Keratinocyte (primary cell): ENCODE measurements around the gene GYG1. TPM values are rescaled to one million over a fixed set of nuclear protein-coding genes. Genes with fewer than 3 reads are reported as not detected.

ENCODE experiments used
- DNase-seq: peaks from one replicate; pipeline ENCODE4 v3.0.0-alpha.2; 2011; ENCODE audit warnings: low read depth, missing footprints, low spot score
- FAIRE-seq: peaks from 2 replicates; lab custom pipeline; 2011; peaks lifted over from hg19 to GRCh38; lab: Jason Lieb, UNC
- H2AFZ ChIP-seq: 2 replicates; pipeline ENCODE4 v1.6.0; 2012; ENCODE audit warnings: low read length, control low read depth, inconsistent platforms; ENCODE audit not compliant: control insufficient read depth
- H3K27ac ChIP-seq: 2 replicates; pipeline ENCODE4 v1.5.1; 2011; ENCODE audit warnings: low read length; ENCODE audit not compliant: control insufficient read depth, insufficient read depth
- H3K27me3 ChIP-seq: 3 replicates; pipeline ENCODE4 v1.6.0; 2011; ENCODE audit warnings: low read length; ENCODE audit not compliant: control insufficient read depth, insufficient read depth; ENCODE audit errors: extremely low read depth
- H3K36me3 ChIP-seq, 2 experiments: 2 replicates in 1 of 2; 3 replicates in 1 of 2; pipeline ENCODE4 v1.5.1; 2011; ENCODE audit warnings: low read length in 2 of 2, mild to moderate bottlenecking in 1 of 2; ENCODE audit not compliant: control insufficient read depth in 2 of 2, insufficient read depth in 2 of 2; ENCODE audit errors: extremely low read depth in 1 of 2
- H3K4me1 ChIP-seq: 3 replicates; pipeline ENCODE4 v1.5.1; 2011; ENCODE audit warnings: low read length; ENCODE audit not compliant: control insufficient read depth, insufficient read depth; ENCODE audit errors: extremely low read depth
- H3K4me2 ChIP-seq: 3 replicates; pipeline ENCODE4 v1.6.0; 2011; ENCODE audit warnings: low read depth, low read length; ENCODE audit not compliant: control insufficient read depth, insufficient read depth; ENCODE audit errors: extremely low read depth
- H3K4me3 ChIP-seq, 3 experiments: fragments of 200-600 bp in 1 of 3; sonication (generic) in 1 of 3; 2 replicates in 2 of 3; 3 replicates in 1 of 3; pipeline ENCODE4 v1.5.1; 2011 to 2016; ENCODE audit warnings: low read length in 3 of 3, mild to moderate bottlenecking in 3 of 3, control low read depth in 2 of 3, inconsistent platforms in 1 of 3, low read depth in 1 of 3, mixed read lengths in 1 of 3, mixed run types in 1 of 3, moderate library complexity in 1 of 3; ENCODE audit not compliant: control insufficient read depth in 2 of 3, insufficient read depth in 2 of 3; ENCODE audit errors: extremely low read depth in 1 of 3
- H3K79me2 ChIP-seq: 2 replicates; pipeline ENCODE4 v1.6.0; 2012; ENCODE audit warnings: low read length; ENCODE audit not compliant: control insufficient read depth, insufficient read depth
- H3K9ac ChIP-seq: 3 replicates; pipeline ENCODE4 v1.6.0; 2011; ENCODE audit warnings: low read length; ENCODE audit not compliant: control insufficient read depth, insufficient read depth; ENCODE audit errors: extremely low read depth
- H3K9me1 ChIP-seq: 3 replicates; pipeline ENCODE4 v1.6.0; 2011; ENCODE audit warnings: low read length; ENCODE audit not compliant: control insufficient read depth, insufficient read depth; ENCODE audit errors: extremely low read depth
- H3K9me3 ChIP-seq: 2 replicates; pipeline ENCODE4 v1.5.1; 2012; ENCODE audit warnings: low read depth, low read length; ENCODE audit not compliant: control insufficient read depth
- H4K20me1 ChIP-seq: 3 replicates; pipeline ENCODE4 v1.6.0; 2011; ENCODE audit warnings: low read length; ENCODE audit not compliant: control insufficient read depth, insufficient read depth; ENCODE audit errors: extremely low read depth
- CTCF ChIP-seq, 3 experiments: IDR thresholded peaks in 1 of 3; conservative IDR thresholded peaks in 1 of 3; optimal IDR thresholded peaks in 1 of 3; 2 replicates in 2 of 3; 3 replicates in 1 of 3; pipeline versions ENCODE3 to v1.5.1; 2011; ENCODE audit warnings: low read length in 3 of 3, mild to moderate bottlenecking in 3 of 3, moderate library complexity in 2 of 3, control low read depth in 1 of 3, inconsistent platforms in 1 of 3; ENCODE audit not compliant: insufficient read depth in 2 of 3; ENCODE audit errors: extremely low read depth in 1 of 3
- EZH2 ChIP-seq: IDR thresholded peaks from one replicate; pipeline ENCODE4 v1.6.1; 2012; ENCODE audit warnings: inconsistent platforms, mild to moderate bottlenecking, low read length, moderate library complexity
- dilution Hi-C: fragments of 300-500 bp; cut with MboI; formaldehyde crosslinking; loops from one replicate; pipeline ENCODE4 v1.7.0; 2020; ENCODE audit warnings: low sequenced_read_pairs; ENCODE audit not compliant: extremely low pct_ligation_motif_present
- polyA plus RNA-seq, 5 experiments: library from polyadenylated mRNA; depleted of rRNA in 3 of 5; stranded (reverse) in 3 of 5; stranded (forward) in 1 of 5; unstranded in 1 of 5; fragments of >200 nt; gene quantifications; 1 replicate in 1 of 5; 2 replicates in 3 of 5; 3 replicates in 1 of 5; pipeline versions ENCODE4 v1.2.1 to v1.2.3, GENCODE V29; 2011 to 2012; ENCODE audit warnings: missing spikeins in 2 of 5, low read depth in 1 of 5, low replicate concordance in 1 of 5

The GYG1 gene
- polyA plus RNA-seq, 1 donor (not counting 4 experiments of a cell fraction or from before 2014, with no cell fraction given): 25.2 TPM

- H3K4me3 ChIP-seq: no peak overlapping the region
- no peak overlapping the region for H3K9ac ChIP-seq
- TF ChIP-seq CTCF (optimal IDR thresholded peaks at IDR 0.05 in 1 of 3, IDR thresholded peaks at IDR 0.05 in 1 of 3, conservative IDR thresholded peaks at IDR 0.05 in 1 of 3; ENCODE audit: extremely low read depth in 1 of 3, insufficient read depth in 2 of 3, low read length in 3 of 3): no peak
- TF ChIP-seq EZH2: no peak
- DNase-seq: no peak
- FAIRE-seq: no peak
- no peaks in the 10 kb centered on the region for H4K20me1 ChIP-seq
- H3K36me3 ChIP-seq: no peaks in the 10 kb centered on the region
- no peaks in the 10 kb centered on the region for H3K9me3 ChIP-seq
- H3K4me1 ChIP-seq: no peaks in the 10 kb centered on the region
- H3K27me3 ChIP-seq: no peaks in the 10 kb centered on the region
- no peak overlapping the region for H2AFZ ChIP-seq
- H3K4me2 ChIP-seq: no peak overlapping the region
- no peaks in the 10 kb centered on the region for H3K9me1 ChIP-seq
- dilution Hi-C loops: no loop called here
- no peaks in the 10 kb centered on the region for H3K79me2 ChIP-seq
- H3K27ac ChIP-seq: no peak overlapping the region
These were observed 21.1 kb upstream of the GYG1 start for GRCh38 chr3:148970271-148970670.

GRCh38 chr3:148971401-148972163 lies 19.8 kb upstream of the GYG1 start:
- Histone ChIP-seq H3K9me1 (no peaks in the 10 kb centered on the region), H2AFZ (no peak overlapping the region), H3K4me2 (no peak overlapping the region), H3K36me3 (no peaks in the 10 kb centered on the region), H3K9ac (no peak overlapping the region), H3K27ac (no peak overlapping the region), H3K4me3 (no peak overlapping the region), H4K20me1 (no peaks in the 10 kb centered on the region), H3K4me1 (no peaks in the 10 kb centered on the region), H3K27me3 (no peaks in the 10 kb centered on the region), H3K79me2 (no peaks in the 10 kb centered on the region), H3K9me3 (no peaks in the 10 kb centered on the region)
- FAIRE-seq (no peak), DNase-seq (no peak)
- dilution Hi-C loops: no loop called here
- no peak for TF ChIP-seq CTCF (optimal IDR thresholded peaks at IDR 0.05 in 1 of 3, IDR thresholded peaks at IDR 0.05 in 1 of 3, conservative IDR thresholded peaks at IDR 0.05 in 1 of 3; ENCODE audit: extremely low read depth in 1 of 3, insufficient read depth in 2 of 3, low read length in 3 of 3)
- no peak for TF ChIP-seq EZH2
